ENCODE measurements around the gene RASSF7.
"Not testable (repeated sequence)": the region's sequence is repeated elsewhere in the genome, so short reads cannot be mapped to it uniquely, and the experiment has no call there.

Gene RASSF7, protein sequence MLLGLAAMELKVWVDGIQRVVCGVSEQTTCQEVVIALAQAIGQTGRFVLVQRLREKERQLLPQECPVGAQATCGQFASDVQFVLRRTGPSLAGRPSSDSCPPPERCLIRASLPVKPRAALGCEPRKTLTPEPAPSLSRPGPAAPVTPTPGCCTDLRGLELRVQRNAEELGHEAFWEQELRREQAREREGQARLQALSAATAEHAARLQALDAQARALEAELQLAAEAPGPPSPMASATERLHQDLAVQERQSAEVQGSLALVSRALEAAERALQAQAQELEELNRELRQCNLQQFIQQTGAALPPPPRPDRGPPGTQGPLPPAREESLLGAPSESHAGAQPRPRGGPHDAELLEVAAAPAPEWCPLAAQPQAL

DNA sequence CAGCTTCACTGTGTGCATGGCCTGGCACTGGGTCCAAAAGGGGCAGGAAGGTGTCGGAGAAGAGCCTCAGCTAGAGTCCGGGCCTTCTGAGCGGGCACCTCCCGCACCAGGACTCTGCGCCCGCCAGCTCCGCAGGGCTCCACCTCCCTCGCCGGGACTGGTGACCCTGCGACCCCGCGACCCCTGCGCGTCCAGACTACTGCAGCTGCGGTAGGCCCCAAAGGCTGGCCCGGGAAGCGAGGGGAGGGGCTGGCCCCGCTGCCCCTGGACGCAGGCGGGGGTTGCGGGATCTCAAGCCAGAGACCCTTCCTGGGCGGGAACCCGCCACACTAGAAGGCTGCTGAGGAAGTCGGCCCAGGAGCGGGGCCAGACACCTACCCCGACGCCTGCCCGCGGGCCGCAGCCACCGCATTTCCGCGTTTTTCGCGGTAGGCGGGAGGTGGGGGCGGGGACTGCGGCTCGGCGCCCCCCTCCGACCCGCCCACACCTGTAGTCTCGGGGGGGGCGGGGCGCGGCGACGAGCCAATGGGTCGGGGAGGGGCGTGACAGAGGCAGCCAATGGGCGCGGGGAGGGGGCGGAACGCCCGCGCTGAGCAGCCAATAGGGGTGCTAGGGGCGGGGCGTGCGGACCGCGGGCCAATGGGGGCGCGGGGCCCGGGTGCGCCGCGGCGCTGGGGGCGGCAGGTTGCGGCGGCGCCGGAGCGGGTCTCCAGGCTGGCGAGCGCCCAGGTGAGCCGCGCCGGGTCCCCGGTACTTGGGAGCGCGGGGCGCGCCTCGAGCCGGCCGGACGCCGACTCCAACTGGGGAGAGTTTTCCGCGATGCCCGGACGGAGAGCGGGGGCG lies at the start of gene RASSF7, which contains the start of gene LMNTD2:
TSS of gene RASSF7 (plus strand) at position 666 of the 843 bp plus-strand sequence. CDS start 799 bp downstream, outside the sequence.
TSS of gene LMNTD2 (minus strand) at position 434 of the 843 bp plus-strand sequence. CDS start at position 412, 22 bp downstream.
- DNase-seq, result peak; percentile 98

DNA sequence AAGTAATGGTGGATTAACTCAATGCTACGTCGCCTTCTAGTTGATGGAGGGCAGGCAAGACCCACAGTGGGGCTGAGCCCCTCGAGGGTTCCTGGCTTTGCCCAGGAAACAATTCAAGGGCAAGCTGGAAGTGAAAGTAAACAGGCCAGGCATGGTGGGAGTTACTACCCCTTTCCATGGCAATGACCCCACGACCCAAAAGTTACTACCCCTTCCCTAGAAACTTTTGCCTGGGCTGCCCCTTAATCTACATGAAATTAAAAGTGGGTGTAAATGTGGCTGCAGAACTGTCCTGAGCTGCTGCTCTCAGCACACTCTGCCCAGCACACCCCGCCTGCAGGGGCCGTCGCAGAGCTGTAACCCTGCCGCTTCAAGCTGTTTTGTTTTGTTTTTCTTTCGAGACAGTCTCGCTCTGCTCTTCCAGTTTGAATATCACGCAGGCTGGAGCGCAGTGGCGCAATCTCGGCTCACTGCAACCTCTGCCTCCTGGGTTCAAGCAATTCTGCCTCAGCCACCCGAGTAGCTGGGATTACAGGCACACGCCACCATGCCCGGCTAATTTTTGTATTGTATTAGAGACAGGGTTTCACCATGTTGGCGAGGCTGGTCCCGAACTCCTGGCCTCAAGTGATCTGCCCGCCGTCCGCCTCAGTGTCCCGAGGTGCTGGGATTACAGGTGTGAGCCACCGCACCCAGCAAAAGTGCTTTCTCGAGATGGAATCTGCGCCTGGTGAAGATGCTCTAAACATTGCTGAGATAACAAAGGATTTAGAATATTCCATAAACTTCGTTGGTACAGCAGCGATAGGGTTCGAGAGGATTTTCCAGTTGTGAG lies 47.8 kb upstream of the RASSF7 start:
- DNase-seq, result no peak

DNA sequence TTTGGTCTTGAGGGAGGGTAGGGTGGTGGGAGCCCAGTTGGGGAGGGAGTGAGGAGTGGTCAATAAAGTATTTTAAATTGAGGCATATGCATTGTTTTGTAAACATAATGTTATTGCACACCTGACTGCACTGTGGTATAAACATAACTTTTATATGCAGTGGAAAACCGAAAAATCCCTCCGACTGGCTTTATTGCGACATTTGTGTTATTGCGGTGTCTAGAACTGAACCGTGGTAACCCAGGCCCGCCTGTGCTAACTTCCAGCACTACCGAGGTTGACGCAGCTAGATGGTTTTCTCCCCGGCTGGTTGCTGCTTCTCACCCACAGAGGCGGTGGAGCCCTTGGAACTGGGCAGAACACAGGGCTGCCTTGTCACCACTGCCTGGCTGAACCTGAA lies 46.2 kb upstream of the RASSF7 start:
- DNase-seq, result no peak

DNA sequence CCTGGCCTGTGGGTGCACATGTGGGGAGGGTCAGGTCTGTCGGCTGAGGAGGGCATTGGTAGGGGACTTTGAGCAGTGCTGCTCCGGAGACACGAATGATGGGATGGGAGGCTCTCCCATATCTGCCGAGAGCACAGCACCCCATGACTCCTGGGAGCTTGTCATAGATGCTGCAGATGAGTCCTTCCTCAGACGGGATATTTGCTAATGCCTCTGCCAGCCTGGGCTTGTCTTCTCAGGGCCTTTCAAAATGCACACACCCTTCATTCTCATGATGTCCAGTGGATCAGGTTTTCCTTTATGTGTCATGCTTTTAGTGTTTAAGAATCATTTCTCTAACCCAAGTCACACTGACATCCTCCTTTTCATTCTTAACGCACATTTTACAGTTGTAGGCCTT lies 45.6 kb upstream of the RASSF7 start:
- no peak for DNase-seq

DNA sequence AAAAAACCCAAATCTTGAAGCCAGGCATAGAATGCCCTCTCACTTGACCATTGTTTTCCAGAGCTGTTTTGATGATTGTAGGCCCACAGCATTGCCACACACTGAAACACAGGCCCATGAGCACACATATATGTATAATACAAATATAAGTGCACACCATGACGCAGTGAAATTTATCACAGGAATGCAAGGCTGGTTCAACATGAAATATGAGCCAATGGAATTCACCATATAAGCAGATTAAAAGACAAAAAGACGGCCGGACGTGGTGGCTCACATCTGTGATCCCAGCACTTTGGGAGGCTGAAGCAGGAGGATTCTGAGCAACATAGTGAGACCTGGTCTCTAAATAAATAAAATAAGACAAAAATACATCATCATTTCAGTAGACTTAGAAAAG lies 44.4 kb upstream of the RASSF7 start:
- no peak for DNase-seq

DNA sequence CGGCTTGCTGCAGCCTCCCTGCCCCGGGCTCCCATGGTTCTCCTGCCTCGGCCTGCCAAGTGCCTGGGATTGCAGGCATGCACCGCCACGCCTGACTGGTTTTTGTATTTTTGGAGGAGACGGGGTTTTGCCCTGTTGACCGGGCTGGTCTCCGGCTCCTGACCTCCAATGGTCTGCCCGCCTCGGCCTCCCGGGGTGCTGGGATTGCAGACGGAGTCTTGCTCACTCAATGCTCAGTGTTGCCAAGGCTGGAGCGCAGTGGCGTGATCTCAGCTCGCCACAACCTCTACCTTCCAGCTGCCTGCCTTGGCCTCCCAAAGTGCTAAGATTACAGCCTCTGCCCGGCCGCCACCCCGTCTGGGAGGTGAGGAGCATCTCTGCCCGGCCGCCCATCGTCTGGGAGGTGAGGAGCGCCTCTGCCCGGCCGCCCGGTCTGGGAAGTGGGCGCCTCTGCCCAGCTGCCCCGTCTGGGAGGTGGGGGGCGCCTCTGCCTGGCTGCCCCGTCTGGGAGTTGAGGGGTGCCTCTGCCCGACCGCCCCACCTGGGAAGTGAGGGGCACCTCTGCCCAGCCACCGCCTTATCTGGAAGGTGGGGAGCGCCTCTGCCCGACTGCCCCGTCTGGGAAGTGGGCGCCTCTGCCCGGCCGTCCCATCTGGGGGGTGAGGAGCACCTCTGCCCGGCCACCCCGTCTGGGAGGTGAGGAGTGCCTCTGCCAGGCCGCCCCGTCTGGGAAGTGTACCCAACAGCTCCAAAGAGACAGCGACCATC lies 43.7 kb upstream of the RASSF7 start:
- DNase-seq, result not testable (repeated sequence)

DNA sequence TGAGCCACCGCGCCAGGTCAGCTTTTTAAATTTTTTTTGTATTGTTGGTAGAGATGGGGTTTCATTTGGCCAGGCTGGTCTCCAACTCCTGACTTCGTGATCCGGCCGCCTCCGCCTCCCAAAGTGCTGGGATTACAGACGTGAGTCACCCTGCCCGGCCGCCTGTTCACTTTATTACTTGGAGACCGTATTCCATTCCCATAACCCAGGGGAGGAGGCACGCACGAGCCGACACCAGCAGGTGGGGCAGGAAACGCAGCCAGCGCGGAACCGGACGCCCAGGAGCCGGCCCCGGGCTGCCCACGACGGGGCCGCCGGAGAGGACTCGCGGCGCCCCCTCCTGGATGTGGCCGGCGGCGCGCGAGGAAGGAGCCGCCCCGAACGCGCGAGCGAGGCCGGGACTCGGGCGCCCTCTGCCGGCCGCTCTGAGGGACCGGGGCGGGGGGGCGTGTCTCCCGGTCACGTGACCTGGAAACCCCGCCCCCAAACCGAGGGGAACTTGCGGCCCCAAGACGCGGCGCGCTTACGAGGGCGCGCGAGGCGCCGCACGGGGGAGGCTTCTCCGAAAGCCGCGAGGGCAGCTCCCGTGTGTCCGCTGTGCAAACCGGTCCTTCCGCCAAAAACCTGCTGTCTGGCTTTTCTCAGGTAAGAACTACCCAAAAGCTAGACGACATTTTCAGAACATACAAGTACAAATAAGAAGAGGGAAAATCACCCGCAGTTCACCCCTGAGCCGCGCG lies 42.1 kb upstream of the RASSF7 start:
- DNase-seq, result peak; percentile 96

DNA sequence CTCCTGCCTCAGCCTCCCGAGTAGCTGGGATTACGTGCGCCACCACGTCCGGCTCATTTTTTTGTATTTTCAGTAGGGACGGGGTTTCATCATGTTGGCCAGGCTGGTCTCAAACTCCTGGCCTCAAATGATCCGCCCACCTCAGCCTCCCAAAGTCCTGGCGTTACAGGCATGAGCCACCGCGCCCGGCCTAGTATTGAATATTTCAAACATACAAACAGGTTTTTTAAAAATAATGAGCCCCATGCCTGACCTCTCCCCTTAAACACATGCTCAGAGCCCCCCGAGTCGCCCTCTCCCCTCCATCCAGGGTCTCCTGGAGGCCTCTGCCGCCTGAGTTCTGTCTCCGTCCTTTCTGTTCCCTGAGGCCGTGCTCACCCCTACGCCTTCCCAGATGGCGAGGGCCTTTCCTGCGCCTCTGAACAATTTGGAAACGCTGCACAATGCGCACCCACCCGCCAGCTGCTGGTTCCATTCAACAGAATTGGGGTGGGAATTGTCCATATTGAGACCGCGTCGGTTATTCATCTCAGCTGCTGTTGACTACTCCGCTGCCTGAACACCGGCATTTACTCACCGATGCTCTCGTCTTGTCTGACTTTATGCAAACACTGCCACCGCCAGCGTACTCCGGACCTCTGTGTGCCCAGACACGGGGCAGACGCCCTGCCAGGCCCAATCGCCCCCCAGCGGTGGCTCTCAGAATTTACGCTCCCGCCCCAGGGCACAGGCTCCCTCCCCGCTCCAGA lies 40.2 kb upstream of the RASSF7 start:
- DNase-seq, result no peak

DNA sequence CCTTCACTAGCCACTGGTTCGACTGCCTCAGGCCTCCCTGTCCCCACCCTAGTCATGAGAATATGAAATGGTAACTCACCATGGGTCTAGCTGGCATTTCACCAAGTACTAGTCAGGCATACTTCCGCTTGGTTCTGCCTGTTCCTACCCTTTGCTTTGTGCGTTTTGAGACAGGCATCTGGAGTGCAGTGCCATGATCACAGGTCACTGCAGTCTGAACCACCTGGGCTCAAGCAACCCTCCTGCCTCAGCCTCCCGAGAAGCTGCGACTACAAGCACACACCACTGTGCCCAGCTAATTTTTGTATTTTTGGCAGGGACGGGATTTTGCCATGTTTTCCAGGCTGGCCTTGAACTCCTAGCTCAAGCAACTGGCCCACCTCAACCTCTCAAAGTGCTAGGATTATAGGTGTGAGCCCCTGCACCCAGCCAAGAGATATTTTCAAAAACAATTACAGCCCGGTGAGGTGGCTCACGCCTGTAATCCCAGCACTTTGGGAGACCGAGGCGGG lies 39.5 kb upstream of the RASSF7 start:
- DNase-seq, result no peak

DNA sequence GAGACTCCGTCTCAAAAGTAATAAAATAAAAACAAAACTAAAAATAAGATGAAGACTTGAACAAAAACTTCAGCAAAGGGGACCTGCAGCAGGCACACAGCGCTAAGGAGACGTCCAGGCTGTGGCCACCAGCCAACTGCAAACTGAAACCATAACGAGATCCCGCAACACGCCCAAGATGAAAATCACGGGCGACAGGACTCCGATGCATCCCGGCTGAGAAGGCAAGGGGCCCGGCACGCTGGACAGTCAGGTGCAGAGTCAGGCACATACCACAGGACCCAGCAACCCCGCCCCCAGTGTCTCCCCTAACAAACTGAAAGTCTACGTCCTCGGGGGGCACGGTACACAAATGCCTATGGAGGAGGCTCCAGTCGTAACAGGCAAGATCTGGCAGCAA lies 34.6 kb upstream of the RASSF7 start:
- no peak for DNase-seq

DNA sequence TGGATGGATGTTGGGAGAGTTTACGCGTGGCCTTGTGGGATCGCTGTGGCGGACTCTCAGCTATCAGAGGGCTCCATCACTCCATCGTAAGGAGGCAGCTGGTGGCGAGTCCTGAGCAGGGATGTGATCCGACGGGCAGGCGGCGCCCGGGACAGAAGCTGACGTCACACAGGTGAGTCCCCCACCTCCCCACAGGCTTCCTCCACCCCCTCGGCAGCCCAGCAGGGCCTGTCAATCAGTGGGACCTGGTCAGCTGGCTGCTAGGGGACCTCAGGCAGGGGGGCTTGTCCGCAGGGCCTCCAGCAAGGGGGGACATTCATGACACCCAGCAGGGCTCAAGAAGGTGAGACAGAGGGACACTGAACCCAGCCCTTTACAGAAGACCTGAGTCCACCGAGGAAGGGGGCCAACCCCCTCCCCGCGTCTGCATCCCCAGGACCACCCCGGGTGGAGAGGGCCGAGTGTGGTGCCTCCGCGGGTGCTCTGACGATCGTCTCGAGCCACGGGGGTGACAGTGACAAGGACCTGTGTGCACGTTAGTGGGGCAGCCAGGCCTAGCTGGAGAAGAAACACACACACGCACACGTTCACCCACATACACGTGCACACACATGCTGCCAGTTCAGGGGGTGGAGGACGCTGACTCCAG lies 32.5 kb upstream of the RASSF7 start:
- DNase-seq, result no peak

DNA sequence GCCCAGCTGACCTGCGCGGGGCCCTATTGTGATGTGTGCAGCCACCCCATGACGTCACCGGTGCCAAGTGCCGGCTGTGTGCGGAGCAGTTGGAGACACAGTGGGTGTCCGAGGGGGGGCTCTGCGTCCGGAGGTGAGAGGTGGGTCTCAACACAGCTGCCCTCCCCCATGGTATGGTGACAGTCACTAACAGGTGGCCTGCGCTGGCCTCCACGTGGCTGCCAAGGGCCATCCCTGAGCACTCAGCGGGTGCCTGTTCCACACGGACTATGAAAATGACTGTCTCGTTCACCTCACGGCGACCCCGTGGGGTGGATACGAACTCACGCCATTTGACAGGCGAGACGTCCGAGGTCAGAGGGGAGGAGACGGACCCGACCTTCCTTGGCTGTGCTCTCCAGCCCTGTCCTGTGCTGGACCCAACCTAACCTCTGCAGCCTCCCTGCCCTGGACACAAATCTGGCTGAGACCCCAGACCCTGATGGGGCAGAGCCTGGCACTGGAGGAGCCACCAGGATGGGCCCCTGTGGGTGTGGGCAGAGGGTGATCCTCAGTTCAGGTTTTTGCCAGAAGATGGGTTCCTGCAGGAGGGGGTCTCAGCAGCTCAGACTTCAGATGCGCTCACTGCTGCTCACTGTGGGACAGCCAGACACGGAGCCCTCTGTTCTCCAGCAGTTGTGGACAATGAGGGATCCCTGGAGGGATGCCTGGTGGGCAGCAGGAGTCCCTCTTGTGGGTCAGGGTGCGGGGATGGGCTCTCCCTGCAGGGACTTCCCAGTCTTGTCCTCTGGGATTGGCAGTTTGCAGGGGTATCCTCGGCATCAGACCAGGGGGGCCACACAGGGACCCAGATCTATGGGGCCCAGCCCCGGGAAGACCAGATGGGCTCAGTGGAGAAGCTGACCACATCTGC lies 31.7 kb upstream of the RASSF7 start:
- DNase-seq, result no peak

DNA sequence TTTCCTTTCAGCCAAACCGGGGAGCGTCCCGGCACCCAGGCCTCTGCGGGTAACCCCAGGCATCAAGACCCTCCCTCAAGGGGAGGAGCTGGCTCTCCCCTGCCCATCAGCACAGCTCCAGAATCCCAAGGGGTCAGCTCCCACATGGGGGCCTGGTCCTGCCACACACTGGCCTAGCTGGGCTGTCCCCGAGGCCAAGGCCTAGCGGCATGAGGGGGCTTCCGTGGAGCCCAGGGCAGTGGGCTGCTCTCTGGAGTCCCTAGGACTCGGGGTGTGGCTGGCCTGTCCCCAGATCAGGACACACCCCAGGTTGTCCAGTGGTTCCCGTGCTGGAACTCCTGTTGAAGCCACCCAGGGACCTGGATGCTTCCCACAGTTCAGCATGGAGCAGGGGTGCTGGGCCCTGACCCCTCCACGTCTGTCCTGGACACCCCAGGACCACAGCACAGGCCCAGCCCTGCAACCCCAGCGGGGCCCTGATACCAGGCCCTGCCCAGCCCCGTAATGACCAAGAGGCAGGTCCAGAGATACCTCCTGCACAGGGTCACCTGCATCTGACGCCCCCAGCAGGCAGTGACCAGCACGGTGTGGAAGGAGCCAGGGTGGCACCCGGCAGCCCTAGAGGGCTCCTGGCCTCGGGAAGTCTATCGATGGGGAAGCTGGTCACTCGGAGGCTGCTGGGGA lies 30.9 kb upstream of the RASSF7 start:
- DNase-seq, result no peak

DNA sequence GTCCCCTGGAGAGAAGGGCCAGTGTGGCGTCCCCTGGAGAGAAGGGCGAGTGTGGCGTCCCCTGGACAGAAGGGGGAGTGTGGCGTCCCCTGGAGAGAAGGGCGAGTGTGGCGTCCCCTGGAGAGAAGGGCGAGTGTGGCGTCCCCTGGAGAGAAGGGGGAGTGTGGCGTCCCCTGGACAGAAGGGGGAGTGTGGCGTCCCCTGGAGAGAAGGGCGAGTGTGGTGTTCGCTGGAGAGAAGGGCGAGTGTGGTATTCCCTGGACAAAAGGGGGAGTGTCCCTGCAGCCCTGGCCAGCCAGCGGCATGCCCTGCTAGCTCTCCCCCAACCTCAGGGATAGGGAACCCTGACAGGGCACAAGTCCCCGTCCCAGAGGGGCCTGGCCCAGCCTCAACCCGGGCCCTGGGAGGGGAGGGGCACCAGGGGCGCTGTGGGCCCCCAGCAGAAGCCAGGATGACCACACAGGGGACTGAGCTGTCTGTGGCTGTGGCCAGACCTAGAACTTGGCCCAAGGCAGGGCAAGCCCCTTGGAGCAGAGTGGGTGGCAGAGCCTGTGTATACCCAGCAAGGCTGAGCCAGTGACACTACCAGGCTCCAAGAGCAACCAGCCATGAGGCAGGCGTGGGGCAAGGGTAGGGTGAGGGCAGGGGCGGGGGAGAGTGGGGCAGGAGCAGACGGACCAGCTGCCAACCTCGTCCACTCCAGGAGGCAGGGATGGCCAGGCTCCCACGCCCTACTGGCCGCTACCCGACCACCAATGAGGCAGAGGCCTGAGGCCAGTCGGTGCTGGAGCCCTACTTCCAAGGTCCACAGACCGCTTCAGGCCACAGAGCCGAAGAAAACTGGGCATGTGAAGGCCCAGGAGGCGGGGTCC lies 29.6 kb upstream of the RASSF7 start:
- no peak for DNase-seq

DNA sequence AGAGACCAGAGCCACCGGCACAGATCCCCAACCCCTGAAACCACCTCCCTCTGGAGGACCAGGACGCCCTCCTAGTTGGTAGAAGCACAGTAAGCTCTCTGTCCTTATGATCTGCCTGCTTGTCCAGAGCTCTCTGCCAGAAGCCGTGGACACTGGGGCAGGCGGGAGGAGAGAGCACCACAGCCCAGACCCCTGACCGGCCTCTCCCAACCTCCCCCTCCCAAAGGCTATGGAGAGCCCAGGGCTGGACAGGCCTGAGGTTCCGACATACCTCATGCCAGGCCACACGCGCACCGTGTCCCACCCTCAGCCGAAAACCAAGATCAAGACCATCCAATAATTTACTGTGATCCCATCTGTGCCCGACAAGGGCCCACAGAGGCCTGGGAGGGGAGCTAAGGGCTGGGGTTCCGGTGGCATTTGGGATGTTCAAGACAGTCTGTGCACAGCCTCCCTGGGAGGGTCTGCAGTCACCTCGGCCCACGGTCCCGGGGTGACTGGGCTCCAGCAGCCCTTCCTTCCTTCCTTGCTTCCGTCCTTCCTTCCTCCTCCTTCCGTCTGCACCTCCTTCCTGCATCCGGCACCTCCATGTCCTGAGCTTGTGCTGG lies 28.7 kb upstream of the RASSF7 start:
- no peak for DNase-seq

DNA sequence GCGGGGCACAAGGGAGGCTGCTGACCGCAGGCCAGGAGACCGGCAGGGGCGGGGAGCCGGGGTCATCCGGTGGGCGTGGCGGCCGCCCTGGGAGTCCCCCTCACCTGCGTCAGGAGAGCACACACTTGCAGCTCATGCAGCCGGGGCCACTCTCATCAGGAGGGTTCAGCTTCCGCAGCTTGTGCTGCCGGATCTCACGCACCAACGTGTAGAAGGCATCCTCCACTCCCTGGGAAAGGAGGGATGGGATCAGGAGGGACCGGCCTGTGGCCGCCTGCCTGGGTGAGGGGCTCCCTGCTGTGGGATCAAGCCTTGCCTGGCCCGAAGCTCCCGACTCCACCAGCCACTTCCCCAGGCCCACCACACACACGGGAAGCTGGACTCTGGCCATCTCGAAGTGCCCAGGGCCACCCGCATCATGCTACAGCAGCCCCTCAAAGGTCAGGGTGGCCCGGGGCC lies 28.2 kb upstream of the RASSF7 start:
- DNase-seq, result no peak

Data from activated effector memory CD4-positive, alpha-beta T cell treated with anti-CD3 and anti-CD28 coated beads, Interleukin-2, amount 50 U/mL, for 16 hours (primary cell).